ENCODE measurements around the gene TNS1. TPM values are rescaled to one million over a fixed set of nuclear protein-coding genes. Genes with fewer than 3 reads are reported as not detected.

Gene TNS1
- total RNA-seq, 1 donor from 2014 or later, result 0.24 TPM

DNA sequence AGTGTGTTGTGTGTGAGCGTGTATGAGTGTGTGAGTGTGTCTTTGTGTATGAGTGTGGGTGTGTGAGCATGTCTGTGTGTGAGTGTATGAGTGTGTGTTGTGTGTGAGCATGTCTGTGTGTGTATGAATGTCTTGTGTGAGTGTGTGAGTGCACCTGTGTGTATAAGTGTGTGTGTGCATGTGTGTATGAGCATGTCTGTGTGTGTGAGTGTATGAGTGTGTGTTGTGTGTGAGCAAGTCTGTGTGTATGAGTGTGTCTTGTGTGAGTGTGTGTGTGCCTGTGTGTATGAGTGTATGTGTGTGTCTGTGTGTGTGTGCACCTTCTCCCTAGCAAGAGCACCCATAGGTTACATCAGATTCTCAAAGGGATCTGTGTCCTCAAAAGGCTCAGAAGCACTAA, 28.5 kb upstream of the TNS1 start:
- Mint-ChIP-seq H3K9me3 (no peaks in the 10 kb centered on the region), H3K4me1 (peaks cover 7% of the 10 kb centered on the region), H3K4me3 (no peak overlapping the region), H3K36me3 (no peaks in the 10 kb centered on the region), H3K27ac (no peak overlapping the region), H3K27me3 (ENCODE audit: insufficient read depth, low read depth) (peaks cover 12% of the 10 kb centered on the region)
- Histone ChIP-seq H3K4me1 (peaks cover 12% of the 10 kb centered on the region), H3K36me3 (no peaks in the 10 kb centered on the region), H3K27me3 (peaks cover 41% of the 10 kb centered on the region), H3F3A (ENCODE audit: low read depth) (no peaks in the 10 kb centered on the region), H3K27ac (no peak overlapping the region), H3K4me2 (no peak overlapping the region), H3K79me2 (ENCODE audit: low read depth) (no peaks in the 10 kb centered on the region), H4K20me1 (ENCODE audit: low read depth) (no peaks in the 10 kb centered on the region), H2AFZ (replicated peaks) (no peak overlapping the region), H3K9ac (no peak overlapping the region), H3K4me3 (no peak overlapping the region), H3K9me3 (ENCODE audit: low read depth) (no peaks in the 10 kb centered on the region)
- no peak for DNase-seq (ENCODE audit: low spot score)
- TF ChIP-seq EZH2 (IDR thresholded peaks at IDR 0.05) (no peak), EZH2phosphoT487 (IDR thresholded peaks at IDR 0.05) (no peak)
- TF ChIP-seq, protein P1, sequence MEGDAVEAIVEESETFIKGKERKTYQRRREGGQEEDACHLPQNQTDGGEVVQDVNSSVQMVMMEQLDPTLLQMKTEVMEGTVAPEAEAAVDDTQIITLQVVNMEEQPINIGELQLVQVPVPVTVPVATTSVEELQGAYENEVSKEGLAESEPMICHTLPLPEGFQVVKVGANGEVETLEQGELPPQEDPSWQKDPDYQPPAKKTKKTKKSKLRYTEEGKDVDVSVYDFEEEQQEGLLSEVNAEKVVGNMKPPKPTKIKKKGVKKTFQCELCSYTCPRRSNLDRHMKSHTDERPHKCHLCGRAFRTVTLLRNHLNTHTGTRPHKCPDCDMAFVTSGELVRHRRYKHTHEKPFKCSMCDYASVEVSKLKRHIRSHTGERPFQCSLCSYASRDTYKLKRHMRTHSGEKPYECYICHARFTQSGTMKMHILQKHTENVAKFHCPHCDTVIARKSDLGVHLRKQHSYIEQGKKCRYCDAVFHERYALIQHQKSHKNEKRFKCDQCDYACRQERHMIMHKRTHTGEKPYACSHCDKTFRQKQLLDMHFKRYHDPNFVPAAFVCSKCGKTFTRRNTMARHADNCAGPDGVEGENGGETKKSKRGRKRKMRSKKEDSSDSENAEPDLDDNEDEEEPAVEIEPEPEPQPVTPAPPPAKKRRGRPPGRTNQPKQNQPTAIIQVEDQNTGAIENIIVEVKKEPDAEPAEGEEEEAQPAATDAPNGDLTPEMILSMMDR (IDR thresholded peaks at IDR 0.05), result no peak

DNA sequence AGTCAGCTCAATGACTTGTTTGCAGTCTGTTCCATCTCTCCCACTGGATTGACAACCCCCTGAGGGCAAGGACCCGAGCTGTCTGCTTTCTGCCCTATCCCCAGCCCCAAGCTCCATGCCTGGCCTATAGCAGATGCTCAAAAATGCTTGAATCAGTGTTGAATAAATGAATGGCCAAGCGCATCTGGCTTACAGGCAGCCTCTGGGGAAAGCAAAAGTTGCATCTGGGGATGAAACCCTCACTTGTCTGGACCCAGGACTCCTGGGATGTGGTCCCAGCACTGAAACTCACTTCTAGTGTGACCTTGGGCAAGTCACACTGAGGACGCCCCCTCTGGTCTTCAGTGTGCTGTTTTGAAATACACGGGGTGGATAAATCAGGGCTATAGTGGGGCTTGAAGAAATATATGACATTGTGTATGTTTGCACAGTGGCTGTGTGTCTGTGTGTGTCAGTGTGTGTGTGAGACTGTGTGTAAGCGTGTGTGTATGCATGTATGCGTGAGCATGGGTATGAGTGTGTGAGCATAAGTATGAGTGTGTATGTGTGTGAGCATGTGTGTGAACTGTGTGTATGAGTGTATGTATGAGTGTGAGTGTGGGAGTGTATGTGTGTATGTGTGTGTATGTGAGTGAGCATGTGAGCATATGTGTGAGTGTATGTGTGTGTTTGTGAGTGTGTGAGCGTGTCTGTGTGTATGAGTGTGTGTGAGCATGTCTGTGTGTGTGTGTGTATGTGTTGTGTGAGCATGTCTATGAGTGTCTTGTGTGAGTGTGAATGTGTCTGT, 27.8 kb upstream of the TNS1 start:
- Histone ChIP-seq H3K4me1 (peaks cover 18% of the 10 kb centered on the region), H4K20me1 (ENCODE audit: low read depth) (no peaks in the 10 kb centered on the region), H2AFZ (replicated peaks) (no peak overlapping the region), H3K36me3 (no peaks in the 10 kb centered on the region), H3K9ac (no peak overlapping the region), H3K79me2 (ENCODE audit: low read depth) (no peaks in the 10 kb centered on the region), H3K9me3 (ENCODE audit: low read depth) (no peaks in the 10 kb centered on the region), H3K4me3 (no peak overlapping the region), H3K27ac (no peak overlapping the region), H3K27me3 (peaks cover 38% of the 10 kb centered on the region), H3K4me2 (no peak overlapping the region), H3F3A (ENCODE audit: low read depth) (peaks cover 1% of the 10 kb centered on the region)
- Mint-ChIP-seq H3K9me3 (no peaks in the 10 kb centered on the region), H3K27ac (no peak overlapping the region), H3K27me3 (ENCODE audit: insufficient read depth, low read depth) (peaks cover 12% of the 10 kb centered on the region), H3K4me3 (no peak overlapping the region), H3K36me3 (no peaks in the 10 kb centered on the region), H3K4me1 (peaks cover 12% of the 10 kb centered on the region)
- TF ChIP-seq, protein P1 (IDR thresholded peaks at IDR 0.05), result no peak
- TF ChIP-seq EZH2 (IDR thresholded peaks at IDR 0.05) (no peak), EZH2phosphoT487 (IDR thresholded peaks at IDR 0.05) (no peak)
- no peak for DNase-seq (ENCODE audit: low spot score)

DNA sequence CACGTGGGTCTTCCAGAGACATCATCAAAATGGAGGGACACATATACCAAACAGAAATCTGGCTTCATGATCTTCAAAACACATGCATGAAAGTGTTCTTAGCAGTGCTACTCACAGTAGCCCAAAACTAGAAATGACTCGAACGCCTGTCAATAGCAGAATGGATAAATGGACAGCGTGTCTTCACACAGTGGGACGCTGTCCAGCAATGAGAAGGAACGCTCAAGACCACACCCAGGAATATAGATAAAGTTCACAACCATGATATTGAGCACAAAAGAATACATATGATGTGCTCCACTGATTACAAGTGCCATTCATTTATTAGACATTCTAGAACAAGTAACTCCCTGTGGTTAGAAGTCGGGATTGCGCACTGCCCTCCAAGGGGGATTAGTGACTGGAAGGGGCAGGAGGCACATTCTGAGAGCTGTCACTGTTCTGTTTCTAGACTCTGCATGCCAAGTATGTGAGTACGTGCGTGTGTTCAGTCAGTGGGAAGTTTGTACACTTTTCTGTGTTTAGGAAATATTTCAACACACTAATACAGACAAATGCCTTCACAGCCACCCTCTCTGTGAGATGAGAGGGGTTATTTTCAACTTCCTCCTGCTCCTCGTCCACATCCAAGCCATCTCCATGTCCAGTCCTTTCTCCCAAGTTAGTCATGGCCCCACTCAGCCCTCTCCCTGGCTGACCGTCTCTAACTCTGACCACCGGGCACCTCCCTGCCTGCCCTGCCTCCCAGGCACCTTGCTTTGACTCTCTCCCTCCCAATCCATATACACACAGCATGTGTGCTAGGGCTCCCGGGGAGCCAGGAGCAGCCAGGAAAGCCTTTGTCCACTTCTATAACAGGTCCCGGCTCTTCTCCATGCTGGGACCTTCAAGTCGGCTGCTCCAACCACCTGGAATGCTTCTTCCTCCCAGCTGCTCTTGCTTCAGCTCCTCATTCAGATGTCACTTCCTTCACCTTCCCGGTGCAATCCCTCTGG, 26.9 kb upstream of the TNS1 start:
- H3K4me3 ChIP-seq, result no peak overlapping the region
- no peaks in the 10 kb centered on the region for H3K9me3 ChIP-seq (ENCODE audit: low read depth)
- peaks cover 35% of the 10 kb centered on the region for H3K27me3 ChIP-seq
- no peak overlapping the region for H3K27ac ChIP-seq
- H3K4me2 ChIP-seq, result no peak overlapping the region
- H3F3A ChIP-seq (ENCODE audit: low read depth), result peaks cover 6% of the 10 kb centered on the region
- no peaks in the 10 kb centered on the region for H4K20me1 ChIP-seq (ENCODE audit: low read depth)
- no peak for TF ChIP-seq EZH2phosphoT487 (IDR thresholded peaks at IDR 0.05)
- TF ChIP-seq, protein P1 (IDR thresholded peaks at IDR 0.05), result no peak
- TF ChIP-seq EZH2 (IDR thresholded peaks at IDR 0.05), result no peak
- no peaks in the 10 kb centered on the region for H3K36me3 Mint-ChIP-seq
- peaks cover 21% of the 10 kb centered on the region for H3K4me1 ChIP-seq
- no peak overlapping the region for H3K27ac Mint-ChIP-seq
- H3K9ac ChIP-seq, result no peak overlapping the region
- no peak overlapping the region for H2AFZ ChIP-seq (replicated peaks)
- H3K79me2 ChIP-seq (ENCODE audit: low read depth), result no peaks in the 10 kb centered on the region
- H3K9me3 Mint-ChIP-seq, result no peaks in the 10 kb centered on the region
- DNase-seq (ENCODE audit: low spot score), result no peak
- H3K27me3 Mint-ChIP-seq (ENCODE audit: insufficient read depth, low read depth), result peaks cover 11% of the 10 kb centered on the region
- H3K4me3 Mint-ChIP-seq, result no peak overlapping the region
- H3K36me3 ChIP-seq, result no peaks in the 10 kb centered on the region
- peaks cover 17% of the 10 kb centered on the region for H3K4me1 Mint-ChIP-seq
